Stimulated activated CD4-positive, alpha-beta T cell treated with anti-CD3 and anti-CD28 coated beads, Interleukin-1b, Interleukin-23, amount 100 ng/mL, for 48 hours (primary cell): ENCODE results near the gene RBM17.
A peak's percentile ranks its signal among the peaks of the same experiment; 100 is the strongest.
"Not testable (repeated sequence)": the region's sequence is repeated elsewhere in the genome, so short reads cannot be mapped to it uniquely, and the experiment has no call there.

Experiments used
- DNase-seq: peaks from one replicate; pipeline ENCODE4 v3.0.0-alpha.2; 2020

Gene RBM17

DNA sequence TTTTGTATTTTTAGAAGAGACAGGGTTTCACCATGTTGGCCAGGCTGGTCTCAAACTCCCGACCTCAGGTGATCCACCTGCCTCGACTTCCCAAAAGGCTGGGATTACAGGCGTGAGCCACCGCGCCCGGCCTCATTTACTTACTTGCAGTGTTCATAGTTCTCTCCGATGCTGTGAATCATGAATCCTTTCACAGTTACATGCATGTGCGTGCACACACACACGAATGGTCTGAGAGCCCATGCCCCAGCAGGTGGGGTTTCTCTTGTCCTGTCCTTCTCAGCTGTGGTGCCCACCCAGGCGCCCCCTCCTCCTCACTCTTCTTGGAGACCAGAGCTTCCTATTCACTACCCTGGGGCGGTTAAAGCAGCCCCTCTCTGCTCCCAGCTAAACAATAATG is 50.6 kb downstream of the RBM17 start:
- DNase-seq = no peak

DNA sequence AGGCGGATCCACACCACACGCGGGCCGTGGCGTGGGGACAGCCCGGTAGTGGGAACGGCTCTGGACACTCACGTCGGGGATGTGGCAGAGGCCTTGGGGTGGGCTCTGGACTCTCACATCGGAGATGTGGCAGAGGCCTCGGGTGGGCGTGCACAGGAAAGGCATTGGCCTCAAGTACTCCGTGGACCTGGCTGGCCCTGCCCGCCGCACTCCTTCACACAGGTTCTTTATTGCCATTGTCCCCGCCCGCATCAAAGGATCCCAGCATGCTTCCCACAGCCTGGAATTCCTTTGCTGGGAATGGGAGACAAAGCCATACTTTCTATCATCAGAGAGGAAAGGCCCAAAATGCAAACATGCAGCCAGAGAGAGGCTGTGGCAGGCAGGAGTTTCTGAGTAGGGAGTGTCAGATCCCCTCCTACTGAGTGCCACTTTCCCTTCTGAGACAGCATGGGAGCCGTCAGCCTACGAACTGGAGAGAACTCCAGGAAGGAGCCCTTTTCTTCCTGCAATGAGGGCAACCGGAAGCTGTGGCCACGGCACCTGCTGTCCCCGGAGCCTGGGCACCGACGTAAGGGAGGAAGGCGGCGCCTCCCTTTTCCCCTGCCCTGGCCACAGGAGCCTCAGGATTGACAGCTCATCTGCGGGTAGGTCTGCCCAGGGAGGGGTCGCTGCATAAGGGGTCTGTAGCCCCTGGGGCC is 51.5 kb downstream of the RBM17 start:
- no peak for DNase-seq

DNA sequence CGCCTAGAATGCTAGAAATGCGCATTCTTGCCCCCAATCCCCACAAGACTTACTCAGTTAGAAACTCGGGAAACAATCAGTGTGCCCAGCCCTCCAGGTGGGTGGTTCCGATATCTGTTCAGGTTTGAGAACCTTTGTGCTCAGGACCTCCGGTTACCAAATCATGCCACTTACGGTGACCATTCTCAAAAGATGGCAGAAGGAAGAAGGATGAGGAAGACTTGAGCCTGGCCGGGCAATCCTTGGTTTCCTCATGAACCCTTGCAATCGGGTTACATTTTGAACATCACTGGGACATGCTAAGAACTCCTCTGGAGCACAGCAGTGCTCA is 52.1 kb downstream of the RBM17 start:
- no peak for DNase-seq

DNA sequence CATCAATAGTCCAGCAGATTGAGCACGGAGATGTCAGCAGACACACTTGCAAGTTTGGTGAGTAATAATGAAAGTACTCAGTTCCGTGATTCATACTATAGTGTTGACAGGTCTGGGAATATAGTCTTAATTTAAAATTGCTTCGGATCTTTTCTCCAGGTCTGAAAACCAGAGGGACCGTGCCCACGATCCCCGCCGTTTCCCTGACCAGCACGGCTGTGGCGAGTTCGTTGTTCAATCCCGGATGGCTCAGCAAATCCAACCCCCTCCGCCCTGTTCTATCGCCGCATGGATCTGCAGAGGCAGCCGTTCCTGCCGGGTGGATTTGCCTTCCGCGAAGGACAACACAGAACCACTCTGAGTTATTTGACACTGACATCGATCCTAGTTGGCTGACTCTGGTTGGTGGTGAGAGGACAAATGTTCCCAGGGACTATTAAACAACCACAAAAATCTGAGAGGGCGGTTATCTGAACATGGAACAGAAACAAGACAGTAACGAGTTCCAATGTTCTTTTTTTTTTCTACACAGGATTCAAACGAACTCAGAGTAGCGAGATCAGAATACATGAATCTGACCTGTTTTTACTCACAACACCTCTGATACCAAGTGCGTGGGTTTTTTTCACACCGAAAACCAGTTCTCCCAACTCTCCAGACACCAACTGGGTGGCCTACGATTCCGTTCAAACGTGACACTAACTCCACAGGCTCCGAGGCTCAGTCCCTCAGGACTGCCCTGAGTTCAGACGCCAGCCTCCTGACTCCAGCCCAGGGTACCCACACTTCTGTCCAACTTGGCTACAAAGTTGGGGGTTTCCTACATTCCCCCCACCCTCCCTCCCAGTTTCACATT is 52.7 kb downstream of the RBM17 start:
- DNase-seq = peak; percentile 63

DNA sequence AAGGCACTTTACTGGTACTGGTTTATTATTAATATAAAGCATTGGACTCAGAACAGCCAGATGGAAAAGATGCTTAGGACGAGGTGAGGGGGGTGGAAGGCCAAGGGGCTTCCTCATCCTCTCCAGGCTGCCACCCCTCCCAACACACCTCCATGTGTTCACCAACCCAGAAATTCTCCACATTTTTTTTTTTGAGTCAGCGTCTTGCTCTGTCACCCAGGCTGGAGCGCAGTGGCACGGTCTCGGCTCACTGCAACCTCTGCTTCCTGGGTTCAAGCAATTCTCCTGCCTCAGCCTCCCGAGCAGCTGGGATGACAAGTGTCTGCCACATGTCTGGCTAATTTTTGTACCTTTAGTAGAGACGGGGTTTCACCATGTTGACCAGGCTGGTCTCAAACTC is 53.4 kb downstream of the RBM17 start:
- not testable (repeated sequence) for DNase-seq

DNA sequence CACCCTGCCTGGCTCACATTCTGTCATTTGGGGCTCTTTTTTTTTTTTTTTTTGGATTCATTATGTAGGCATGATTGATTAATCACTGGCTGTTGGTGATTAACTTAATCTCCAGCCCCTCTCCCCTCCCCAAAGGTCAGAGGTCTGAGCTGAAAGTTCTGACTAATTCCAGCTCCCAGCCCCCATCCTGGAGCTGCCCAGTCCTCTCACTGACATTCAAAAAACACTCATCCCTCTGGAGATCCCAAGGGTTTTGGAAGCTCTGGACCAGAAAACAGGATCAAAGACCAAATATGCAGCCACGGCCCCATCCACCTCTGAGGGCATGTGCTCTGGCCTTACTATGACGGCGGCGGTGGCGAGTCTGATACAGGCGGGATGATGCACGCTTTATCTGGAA is 53.8 kb downstream of the RBM17 start:
- no peak for DNase-seq

DNA sequence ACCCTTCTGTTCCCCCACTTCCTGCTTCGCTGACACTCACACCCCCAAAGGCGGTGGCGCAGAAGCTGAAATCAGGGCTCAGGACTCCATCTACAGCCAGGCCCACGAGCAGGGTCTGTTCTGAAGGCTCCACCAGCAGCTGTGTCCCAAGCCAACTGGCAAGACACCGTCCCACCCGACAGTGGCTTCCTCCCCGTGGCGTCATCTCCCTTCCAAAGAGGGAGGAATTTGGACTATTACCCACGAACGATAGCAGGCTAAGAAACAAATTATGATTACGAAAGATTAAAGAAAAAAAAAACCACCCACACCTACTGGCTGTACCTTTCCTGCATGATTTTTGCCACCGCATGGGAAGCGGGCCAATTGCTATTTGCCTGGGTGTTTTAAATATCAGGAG is 54.3 kb downstream of the RBM17 start:
- no peak for DNase-seq

DNA sequence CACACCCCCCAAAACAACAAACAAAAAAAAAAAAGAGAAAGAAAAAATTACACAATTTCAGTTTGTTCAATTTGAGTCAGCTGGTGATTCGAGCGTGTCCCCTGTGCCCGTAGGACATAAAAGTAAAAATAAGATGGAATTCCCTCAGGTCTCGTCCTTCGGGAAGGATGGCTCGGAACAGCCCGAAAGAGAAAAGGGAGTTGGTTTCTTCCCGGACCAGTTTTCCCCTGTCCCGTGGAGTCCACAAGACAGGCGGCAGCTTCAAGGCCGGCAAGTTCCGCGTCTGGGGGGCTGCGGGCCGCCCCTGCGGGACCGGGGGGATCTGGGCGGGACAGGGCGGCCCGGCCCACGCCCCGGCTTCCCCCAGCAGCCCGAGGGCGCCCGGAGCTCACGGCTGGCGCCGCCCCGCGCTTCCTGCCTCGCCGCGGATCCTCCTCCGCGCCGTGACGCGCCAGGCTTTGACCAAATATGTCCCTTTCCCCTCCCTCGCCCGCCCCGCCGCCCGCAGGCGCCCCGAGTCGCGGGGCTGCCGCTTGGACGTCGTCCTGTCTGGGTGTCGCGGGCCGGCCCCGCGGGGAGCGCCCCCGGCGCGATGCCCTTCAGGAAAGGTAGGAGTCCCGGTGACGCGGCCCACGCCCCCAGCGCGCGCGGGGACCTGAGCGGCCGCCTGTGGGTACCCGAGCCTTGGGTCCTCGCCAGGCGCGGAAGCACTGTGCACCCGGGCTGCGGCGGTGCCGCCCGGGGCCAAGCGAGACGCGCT is 55.8 kb downstream of the RBM17 start:
- DNase-seq = peak; percentile 87

DNA sequence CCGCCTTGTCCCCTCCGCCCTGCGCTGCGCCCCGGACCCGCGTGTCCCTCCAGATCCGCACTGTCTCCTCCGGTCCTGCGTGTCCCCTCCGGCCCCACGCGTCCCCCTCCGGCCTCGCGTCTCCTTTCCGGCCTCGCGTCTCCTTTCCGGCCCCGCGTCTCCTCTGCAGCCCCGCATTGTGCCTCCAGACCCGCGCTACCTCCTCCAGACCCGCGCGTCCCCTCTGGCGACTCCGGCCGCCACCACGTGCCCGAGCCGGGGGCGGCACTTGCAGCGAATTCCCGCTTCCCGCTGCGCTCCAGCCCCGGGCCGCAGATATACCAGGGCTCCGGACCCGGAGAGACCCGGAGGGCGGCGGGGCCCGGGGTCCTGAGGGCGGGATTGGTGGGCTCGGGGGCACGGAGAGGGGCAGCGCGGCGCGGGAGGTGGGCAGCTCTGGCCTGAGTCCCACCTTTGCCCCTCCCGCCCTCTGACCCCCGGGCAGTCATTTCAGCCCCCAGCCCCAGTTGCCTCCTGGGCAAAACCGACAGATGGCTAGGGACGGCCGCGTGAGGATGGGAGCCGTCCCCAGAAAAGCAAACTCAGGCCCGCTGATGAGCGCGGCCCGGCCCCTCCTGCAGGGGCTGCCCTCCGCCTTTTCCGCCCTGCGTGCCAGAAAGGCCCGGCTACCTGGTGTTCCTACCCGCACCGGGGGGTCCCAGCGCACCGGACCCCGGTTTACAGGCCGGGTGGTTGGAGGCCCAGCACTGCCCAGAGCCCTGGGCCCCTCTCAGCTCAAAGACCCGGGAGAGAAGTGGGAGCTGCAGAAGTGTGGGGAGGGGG is 56.5 kb downstream of the RBM17 start:
- no peak for DNase-seq

DNA sequence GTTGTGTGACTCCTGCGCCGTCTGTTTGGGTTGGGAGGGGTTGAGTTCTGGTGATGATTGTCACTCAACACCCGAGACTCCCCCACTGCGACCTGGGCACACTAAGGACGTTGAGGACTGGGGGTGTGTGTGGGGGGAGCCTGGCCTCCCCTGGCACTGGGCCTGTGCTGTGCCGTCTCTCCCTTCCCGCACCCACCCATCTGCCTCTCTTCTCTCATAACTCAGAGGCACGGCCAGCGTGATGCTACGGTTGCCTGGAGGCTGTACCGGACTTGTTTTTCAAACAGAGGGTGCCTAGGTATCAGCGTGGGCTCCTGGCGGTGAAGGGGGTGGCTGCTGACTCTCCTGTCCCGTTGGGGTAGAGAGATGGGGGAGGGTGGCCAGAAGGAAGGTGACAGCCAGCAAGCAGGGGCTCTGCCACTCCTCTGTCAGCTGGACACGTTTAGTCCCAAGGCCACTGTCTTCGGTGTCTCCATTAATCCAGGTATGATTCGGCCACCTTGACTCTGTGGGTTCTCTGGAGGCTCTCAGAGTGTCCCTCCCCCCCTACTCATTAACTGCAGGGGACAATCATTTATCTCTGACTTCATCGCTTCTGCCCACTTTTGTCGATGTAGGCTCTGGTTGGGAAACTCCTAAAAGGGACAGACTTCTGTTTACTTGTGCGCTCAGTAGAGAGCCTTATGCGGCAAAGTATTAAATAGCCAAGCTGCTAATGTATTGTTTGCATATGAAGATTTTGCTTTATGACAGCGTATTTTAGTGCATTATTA is 57.4 kb downstream of the RBM17 start:
- no peak for DNase-seq

DNA sequence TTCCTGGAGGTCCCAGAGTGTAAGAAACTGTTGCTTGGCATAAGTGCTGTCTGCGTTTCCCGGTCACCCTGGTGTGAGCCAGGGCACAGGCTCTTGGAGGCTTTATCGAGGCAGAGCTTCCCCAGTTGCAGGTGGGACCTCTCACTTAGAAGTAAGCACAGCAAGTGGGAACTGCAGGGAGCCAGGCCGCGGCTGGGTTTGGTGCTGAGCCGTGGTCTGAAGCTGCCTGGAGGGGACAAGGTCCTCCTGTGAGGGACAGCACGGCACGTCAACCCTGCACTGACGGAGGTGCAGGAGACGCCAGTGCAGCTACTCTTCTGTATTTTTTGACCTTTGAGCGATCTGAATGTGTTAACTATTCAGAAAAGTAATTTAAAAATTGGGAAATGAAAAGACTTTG is 58.1 kb downstream of the RBM17 start:
- DNase-seq = no peak

DNA sequence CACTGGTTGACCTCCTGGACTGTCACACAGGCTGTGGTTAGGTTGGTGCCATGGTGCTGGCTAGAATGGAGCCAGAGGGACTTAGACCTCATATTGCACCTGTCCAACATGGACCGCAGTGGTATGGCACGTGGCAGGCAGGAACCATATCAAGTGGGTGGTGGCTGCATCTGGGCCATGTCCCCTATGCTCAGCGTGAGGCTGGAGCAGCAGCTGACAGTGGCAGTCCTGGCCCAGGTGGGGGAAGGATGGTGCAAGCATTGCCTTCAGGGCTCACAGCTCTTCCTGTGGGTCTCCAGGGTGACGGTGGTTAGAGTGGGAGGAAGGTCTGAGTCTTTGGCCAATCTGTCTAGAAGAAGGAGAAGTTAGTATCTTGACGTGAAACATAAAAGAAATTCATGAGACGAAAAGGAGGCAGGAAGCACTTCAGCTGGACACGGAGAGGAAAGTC is 59.4 kb downstream of the RBM17 start:
- no peak for DNase-seq

DNA sequence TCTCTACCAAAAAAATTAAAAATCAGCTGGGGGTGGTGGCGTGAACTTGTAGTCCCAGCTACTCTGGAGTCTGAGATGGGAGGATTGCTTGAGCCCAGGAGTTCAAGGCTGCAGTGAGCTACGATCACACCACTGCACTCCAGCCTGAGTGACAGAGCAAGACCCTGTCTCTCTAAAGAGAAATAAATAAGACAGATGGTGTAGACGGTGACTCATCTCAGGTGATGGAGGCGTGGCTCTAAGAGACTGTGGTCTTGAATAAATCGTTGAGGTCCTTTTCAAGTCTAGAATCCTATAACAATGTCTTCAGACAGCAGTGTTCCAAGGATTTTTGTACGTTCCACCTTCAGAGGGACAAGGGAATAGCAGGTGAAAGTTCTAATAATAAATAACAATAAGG is 60.1 kb downstream of the RBM17 start:
- DNase-seq = no peak

DNA sequence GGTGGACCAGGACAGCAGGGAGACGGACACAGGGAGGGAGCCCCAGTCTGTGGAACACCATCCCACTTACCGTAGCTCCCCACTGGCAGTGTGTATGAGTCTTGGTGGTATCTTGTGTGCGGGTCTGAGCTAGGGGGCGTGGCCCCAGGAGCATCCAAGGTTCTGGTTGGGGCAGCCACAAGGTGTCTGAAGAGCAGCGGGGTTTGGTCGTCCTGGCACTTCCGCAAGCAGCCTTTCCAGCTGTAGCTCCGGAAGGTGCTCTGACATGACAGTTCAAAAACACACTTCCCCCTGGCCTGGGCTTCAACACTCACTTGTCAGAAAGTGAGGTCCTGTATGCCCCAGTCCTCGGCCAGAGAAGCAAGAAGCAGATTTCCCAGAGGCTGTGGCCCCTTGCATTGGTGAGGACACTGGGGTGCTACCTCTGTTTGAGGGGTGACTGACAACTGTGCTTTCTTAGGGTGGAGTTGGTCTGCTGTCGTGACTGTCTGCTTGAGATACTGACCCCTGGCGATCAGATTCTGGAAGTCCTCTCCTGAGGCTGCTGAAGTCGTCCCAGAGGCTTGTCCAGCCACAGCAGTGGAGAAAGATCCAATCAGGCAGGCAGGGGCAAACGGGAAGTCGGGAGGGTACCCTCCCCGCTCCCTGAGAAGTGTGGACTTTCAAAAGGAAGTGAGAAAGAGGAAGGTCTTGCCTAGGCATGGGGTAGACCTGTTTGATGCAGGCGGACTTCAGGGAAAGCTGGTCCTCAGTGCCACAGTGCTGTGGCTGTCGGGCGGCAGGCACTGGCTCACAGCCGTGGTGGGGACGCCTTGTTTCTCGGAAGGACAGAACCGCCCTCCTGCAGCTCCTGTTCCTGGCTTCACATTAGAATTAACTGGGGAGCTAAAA is 62.5 kb downstream of the RBM17 start:
- no peak for DNase-seq

DNA sequence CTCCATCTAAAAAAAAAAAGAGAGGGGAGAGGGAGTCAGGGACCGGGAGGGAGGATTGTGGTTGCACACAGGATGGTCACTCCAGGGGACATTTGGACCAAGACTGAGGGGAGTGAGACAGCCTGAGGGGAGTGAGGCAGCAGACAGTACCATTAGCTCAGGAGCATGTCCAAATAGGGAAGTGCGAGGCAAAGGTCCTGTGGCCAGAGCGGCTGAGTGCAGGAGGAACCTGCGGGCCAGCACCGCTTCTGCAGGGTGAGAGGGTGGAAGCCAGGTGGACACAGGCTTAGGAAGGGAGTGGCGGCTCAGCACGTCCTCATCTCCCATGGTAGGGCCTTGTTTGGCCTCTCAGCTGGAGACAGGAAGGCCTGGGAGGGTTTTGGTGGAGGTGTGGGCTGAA is 65.0 kb downstream of the RBM17 start:
- no peak for DNase-seq

DNA sequence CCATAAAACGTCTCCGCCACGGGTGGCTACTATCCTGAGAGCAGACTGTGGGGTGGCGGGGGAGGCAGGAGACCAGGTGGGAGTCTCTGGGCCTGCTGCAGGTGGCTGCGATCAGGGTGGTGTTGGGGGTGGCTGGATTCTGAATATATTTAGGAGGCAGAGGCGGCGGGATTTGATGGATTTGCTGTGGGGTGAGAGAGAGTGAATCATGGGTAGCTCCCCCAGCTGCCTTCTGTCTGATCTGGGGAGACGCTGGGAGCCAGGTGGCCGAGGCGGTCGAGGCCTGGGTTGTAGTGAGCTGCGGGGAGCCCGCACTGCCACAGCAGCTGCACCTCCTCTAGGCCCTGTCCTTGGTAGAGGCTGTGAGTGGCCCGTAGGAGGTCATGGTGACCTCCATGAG is 65.7 kb downstream of the RBM17 start:
- DNase-seq = no peak

DNA sequence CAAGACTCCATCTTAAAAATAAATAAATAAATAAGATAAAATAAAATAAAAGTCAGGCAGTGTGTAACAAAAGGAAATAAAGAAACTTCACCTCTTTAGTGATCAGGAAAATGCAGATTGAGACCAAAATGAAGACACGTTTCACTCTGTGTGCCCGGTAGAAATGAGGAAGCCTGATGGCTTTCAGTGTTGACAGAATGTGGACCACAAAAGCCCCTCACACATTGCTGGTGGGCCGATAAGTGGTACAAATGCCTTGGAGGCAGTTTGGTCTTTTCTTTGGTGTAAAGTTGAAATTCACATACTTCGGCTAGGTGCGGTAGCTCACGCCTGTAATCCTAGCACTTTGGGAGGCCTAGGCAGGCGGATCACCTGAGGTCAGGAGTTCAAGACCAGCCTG is 69.4 kb downstream of the RBM17 start:
- DNase-seq = no peak

DNA sequence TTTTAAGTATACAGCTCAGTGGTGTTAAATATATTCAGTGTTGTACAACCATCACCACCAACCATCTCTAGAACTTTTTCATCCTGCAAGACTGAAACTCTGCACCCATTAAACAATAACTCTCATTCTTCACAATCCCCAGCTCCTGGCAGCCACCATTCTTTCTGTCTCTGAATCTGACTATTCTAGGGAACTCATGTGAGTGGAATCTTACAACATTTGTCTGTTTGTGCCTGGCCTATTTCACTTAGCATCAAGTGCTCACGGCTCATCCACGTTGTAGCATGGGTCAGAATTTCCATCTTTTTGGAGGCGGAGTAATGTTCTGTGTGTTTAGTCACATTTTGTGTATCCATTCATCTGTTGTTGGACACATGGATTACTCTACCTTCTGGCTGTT is 73.1 kb downstream of the RBM17 start:
- DNase-seq = no peak

DNA sequence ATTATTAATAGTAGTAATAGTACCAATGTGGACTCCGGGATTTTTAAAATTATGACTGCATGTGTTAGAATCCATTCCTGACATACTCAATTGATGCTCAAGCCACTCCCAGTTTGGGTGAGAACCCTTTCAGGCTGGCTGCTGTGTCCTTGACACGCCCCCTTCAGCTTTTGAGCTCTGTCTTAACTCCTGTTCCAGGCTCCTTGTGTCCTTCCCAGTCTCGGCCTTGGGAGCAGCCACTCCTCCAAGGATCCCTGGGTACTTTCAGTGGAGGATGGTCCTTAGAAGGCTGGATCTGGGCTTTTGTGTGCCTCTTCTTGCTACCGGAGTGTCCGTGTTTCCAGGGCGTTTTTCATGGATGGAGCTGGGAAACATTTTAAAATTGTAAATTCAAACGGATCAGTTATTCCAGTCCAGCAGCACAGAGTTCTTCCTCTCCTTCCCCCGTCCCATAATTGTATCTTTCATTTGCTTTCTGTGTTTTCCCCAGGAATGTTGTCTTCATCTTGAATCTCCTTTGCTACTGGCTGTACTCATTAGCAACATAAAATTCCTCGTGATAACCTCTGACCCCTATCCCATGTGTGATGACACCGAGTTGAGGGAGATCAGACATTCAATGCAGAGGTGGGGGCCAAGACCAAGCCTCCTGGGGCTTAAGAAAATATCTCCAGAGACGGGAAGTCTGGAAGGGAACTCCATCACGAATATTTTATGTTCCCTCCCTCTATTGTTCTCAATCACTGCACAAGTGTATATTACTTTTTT is 73.9 kb downstream of the RBM17 start:
- no peak for DNase-seq
